Gastroesophageal sphincter (tissue), 3 donors: ENCODE data around the gene SNCG.

Experiments
- EP300 ChIP-seq: sonication (generic); formaldehyde crosslinking; IDR thresholded peaks from one replicate; pipeline ENCODE4 v1.6.1; 2017; ENCODE audit warnings: antibody characterized with exemption, mild to moderate bottlenecking
- POLR2A ChIP-seq, 2 donors: fragments of 450-650 bp; IDR thresholded peaks; one replicate each; pipeline ENCODE4 v1.6.1; 2017; ENCODE audit warnings: antibody characterized with exemption in 2 of 2, mild to moderate bottlenecking in 2 of 2, moderate library complexity in 1 of 2
- POLR2AphosphoS5 ChIP-seq: sonication (generic); formaldehyde crosslinking; IDR thresholded peaks from one replicate; pipeline ENCODE4 v1.6.1; 2017; ENCODE audit warnings: antibody characterized with exemption
- TF ChIP-seq, protein P1 (sequence below), 4 experiments: fragments of 200-600 bp in 2 of 4; fragments of 450-650 bp in 2 of 4; sonication (generic) in 1 of 4; IDR thresholded peaks; one replicate each; pipeline ENCODE4 v1.5.1; 2017 to 2019; ENCODE audit warnings: antibody characterized with exemption in 4 of 4, mild to moderate bottlenecking in 2 of 4, moderate library complexity in 2 of 4

DNA sequence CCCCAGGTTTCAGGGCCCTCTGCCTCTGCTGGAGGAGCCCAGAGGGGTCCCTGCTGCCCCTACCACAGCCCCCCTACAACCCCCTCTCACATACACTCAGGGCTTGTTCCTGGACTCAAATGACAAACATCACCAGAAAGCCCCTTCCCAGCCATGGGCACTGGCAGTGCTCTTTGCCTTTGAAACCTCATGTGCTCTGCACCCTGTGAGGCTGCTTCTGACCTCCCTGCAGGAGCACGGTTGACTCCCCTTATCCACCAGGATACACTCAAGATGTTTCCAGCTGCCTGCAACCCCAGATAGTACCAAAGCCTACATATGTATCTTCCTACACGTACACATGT is 6.4 kb downstream of the SNCG start:
- TF ChIP-seq, protein P1, sequence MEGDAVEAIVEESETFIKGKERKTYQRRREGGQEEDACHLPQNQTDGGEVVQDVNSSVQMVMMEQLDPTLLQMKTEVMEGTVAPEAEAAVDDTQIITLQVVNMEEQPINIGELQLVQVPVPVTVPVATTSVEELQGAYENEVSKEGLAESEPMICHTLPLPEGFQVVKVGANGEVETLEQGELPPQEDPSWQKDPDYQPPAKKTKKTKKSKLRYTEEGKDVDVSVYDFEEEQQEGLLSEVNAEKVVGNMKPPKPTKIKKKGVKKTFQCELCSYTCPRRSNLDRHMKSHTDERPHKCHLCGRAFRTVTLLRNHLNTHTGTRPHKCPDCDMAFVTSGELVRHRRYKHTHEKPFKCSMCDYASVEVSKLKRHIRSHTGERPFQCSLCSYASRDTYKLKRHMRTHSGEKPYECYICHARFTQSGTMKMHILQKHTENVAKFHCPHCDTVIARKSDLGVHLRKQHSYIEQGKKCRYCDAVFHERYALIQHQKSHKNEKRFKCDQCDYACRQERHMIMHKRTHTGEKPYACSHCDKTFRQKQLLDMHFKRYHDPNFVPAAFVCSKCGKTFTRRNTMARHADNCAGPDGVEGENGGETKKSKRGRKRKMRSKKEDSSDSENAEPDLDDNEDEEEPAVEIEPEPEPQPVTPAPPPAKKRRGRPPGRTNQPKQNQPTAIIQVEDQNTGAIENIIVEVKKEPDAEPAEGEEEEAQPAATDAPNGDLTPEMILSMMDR (IDR thresholded peaks at IDR 0.05) = no peak
- TF ChIP-seq EP300 = no peak
- no peak for TF ChIP-seq POLR2A (IDR thresholded peaks at IDR 0.05)
- no peak for TF ChIP-seq POLR2AphosphoS5
